Neural cell (in vitro differentiated cells): Measurements from ENCODE around the gene FTCD.

Experiments used
- CTCF ChIP-seq: fragments of 450-650 bp; IDR thresholded peaks from 2 replicates; pipeline ENCODE4 v1.5.1; 2014; ENCODE audit warnings: antibody characterized with exemption, mild to moderate bottlenecking, moderate library complexity; ENCODE audit not compliant: poor library complexity, severe bottlenecking
- EP300 ChIP-seq: fragments of 450-650 bp; conservative IDR thresholded peaks from 2 replicates; pipeline ENCODE4 v1.6.1; 2014; ENCODE audit warnings: antibody characterized with exemption, mild to moderate bottlenecking, moderate library complexity; ENCODE audit not compliant: poor library complexity, severe bottlenecking
- EZH2 ChIP-seq: fragments of 200-600, 300-800 bp; shearing (Covaris generic), sonication (generic); IDR thresholded peaks from 2 replicates; pipeline ENCODE4 v1.6.1; 2014; ENCODE audit warnings: antibody characterized with exemption, low read length, borderline replicate concordance, mild to moderate bottlenecking; ENCODE audit not compliant: insufficient read depth, poor library complexity, severe bottlenecking
- MXI1 ChIP-seq: fragments of 450-650 bp; conservative IDR thresholded peaks from 2 replicates; pipeline ENCODE4 v1.6.1; 2014; ENCODE audit warnings: antibody characterized with exemption, mild to moderate bottlenecking; ENCODE audit not compliant: poor library complexity, severe bottlenecking
- POLR2AphosphoS5 ChIP-seq: IDR thresholded peaks from 2 replicates; pipeline ENCODE4 v1.6.1; 2012
- RAD21 ChIP-seq: fragments of 450-650 bp; conservative IDR thresholded peaks from 2 replicates; pipeline ENCODE4 v1.6.1; 2014; ENCODE audit warnings: antibody characterized with exemption, mild to moderate bottlenecking, moderate library complexity
- SMC3 ChIP-seq: fragments of 450-650 bp; conservative IDR thresholded peaks from 2 replicates; pipeline ENCODE4 v1.6.1; 2014; ENCODE audit warnings: antibody characterized with exemption, mild to moderate bottlenecking, moderate library complexity; ENCODE audit not compliant: poor library complexity
- TAF1 ChIP-seq: IDR thresholded peaks from 2 replicates; pipeline ENCODE4 v1.6.1; 2012; ENCODE audit warnings: low read depth
- TF ChIP-seq, protein P1 (sequence below): IDR thresholded peaks from 2 replicates; pipeline ENCODE4 v1.6.1; 2012; ENCODE audit warnings: borderline replicate concordance

DNA sequence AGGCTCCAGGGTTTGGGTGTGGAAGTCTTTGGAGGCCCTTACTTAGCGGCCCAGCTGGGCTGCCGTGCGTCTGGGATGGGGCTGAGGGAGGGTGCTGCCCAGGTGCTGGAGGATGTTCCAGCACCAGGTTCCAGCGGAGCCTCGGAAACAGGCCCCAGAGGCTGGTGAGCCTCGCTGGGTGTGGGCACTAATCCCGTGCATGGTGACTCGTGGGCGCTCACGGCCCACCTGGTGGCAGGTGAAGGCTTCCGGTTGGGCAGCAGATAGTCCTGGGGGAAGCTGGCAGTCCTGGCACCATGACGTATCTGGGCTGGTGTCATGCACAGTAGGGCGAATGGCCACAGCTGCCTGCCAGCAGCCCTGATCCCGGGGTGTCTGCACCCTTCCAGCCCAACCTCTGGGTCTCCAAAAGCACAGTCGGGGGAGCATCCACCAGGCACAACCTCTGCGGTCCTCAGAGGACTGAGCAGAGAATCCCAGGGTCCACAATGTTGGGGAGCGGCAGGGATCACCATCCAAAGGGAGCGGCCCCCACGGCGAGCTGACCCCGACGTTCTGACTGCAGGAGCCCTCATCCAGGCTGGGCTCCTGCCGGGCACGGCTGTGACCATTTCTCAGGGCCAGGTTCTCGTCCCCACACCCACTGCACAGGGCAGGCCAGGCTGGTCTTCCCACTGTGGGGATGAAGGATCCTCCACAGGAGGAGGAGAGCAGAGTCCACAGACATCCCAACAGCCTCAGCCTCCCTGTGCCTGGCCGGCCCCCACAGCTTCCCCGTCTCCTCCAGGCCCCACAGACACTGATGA lies 25.3 kb downstream of the FTCD start:
- TF ChIP-seq CTCF: no peak
- no peak for TF ChIP-seq MXI1
- no peak for TF ChIP-seq EP300
- TF ChIP-seq SMC3: no peak
- no peak for TF ChIP-seq POLR2AphosphoS5
- TF ChIP-seq TAF1: no peak
- TF ChIP-seq EZH2: no peak
- TF ChIP-seq, protein P1, sequence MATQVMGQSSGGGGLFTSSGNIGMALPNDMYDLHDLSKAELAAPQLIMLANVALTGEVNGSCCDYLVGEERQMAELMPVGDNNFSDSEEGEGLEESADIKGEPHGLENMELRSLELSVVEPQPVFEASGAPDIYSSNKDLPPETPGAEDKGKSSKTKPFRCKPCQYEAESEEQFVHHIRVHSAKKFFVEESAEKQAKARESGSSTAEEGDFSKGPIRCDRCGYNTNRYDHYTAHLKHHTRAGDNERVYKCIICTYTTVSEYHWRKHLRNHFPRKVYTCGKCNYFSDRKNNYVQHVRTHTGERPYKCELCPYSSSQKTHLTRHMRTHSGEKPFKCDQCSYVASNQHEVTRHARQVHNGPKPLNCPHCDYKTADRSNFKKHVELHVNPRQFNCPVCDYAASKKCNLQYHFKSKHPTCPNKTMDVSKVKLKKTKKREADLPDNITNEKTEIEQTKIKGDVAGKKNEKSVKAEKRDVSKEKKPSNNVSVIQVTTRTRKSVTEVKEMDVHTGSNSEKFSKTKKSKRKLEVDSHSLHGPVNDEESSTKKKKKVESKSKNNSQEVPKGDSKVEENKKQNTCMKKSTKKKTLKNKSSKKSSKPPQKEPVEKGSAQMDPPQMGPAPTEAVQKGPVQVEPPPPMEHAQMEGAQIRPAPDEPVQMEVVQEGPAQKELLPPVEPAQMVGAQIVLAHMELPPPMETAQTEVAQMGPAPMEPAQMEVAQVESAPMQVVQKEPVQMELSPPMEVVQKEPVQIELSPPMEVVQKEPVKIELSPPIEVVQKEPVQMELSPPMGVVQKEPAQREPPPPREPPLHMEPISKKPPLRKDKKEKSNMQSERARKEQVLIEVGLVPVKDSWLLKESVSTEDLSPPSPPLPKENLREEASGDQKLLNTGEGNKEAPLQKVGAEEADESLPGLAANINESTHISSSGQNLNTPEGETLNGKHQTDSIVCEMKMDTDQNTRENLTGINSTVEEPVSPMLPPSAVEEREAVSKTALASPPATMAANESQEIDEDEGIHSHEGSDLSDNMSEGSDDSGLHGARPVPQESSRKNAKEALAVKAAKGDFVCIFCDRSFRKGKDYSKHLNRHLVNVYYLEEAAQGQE: no peak
- TF ChIP-seq RAD21: no peak
